Endothelial cell of umbilical vein (primary cell): ENCODE measurements around the gene POMGNT2. TPM values are rescaled to one million over a fixed set of nuclear protein-coding genes. Genes with fewer than 3 reads are reported as not detected.

Experiments
- BruUV-seq: library from RNA; stranded (reverse); fragments of 400-500 nt; replicated peaks from 2 replicates; lab custom pipeline; 2021; lab: Mats Ljungman, UMichigan
- CTCF ChIA-PET: fragments of 300-600, 350-600 bp; sonication (Branson Sonifier 250); formaldehyde crosslinking; loops from one replicate; lab custom pipeline; 2021; ENCODE audit warnings: antibody characterized with exemption, inconsistent platforms; lab: Charles Lee
- POLR2A ChIA-PET: fragments of 300-600, 350-600 bp; sonication (Branson Sonifier 250); formaldehyde crosslinking; loops from one replicate; lab custom pipeline; 2021; ENCODE audit warnings: antibody characterized with exemption, inconsistent platforms; lab: Charles Lee
- DNase-seq: peaks from one replicate; pipeline ENCODE4 v3.0.0-alpha.2; 2011; ENCODE audit warnings: low read depth, low spot score
- FAIRE-seq: peaks from 2 replicates; lab custom pipeline; 2011; peaks lifted over from hg19 to GRCh38; lab: Jason Lieb, UNC
- H2AFZ ChIP-seq: 2 replicates; pipeline ENCODE4 v1.6.0; 2012; ENCODE audit warnings: low read depth, low read length, control low read depth, inconsistent platforms
- H3K27ac ChIP-seq: 2 replicates; pipeline ENCODE4 v1.5.1; 2011; ENCODE audit warnings: low read depth, mild to moderate bottlenecking, control low read depth, low read length, moderate library complexity; ENCODE audit not compliant: insufficient read depth
- H3K27me3 ChIP-seq, 2 experiments: 2 replicates each; pipeline versions ENCODE4 v1.6.0 to v1.6.1; 2011; ENCODE audit warnings: low read length in 2 of 2, mixed read lengths in 1 of 2; ENCODE audit not compliant: control insufficient read depth in 2 of 2, insufficient read depth in 2 of 2
- H3K36me3 ChIP-seq, 2 experiments: 2 replicates in 1 of 2; 3 replicates in 1 of 2; pipeline ENCODE4 v1.5.1; 2011; ENCODE audit warnings: low read length in 2 of 2, mild to moderate bottlenecking in 1 of 2, moderate library complexity in 1 of 2; ENCODE audit not compliant: control insufficient read depth in 2 of 2, insufficient read depth in 2 of 2; ENCODE audit errors: extremely low read depth in 1 of 2
- H3K4me1 ChIP-seq: 3 replicates; pipeline ENCODE4 v1.5.1; 2011; ENCODE audit warnings: mild to moderate bottlenecking, low read length; ENCODE audit not compliant: control insufficient read depth, insufficient read depth; ENCODE audit errors: extremely low read depth
- H3K4me2 ChIP-seq: 2 replicates; pipeline ENCODE4 v1.6.1; 2011; ENCODE audit warnings: low read length, control low read depth, mixed read lengths; ENCODE audit not compliant: insufficient read depth
- H3K4me3 ChIP-seq, 3 experiments: fragments of 200-600 bp in 1 of 3; sonication (generic), shearing (Covaris generic) in 1 of 3; replicated peaks in 1 of 3; 2 replicates each; pipeline ENCODE4 v1.5.1; 2011 to 2016; ENCODE audit warnings: control low read depth in 3 of 3, low read length in 3 of 3, mild to moderate bottlenecking in 2 of 3, inconsistent platforms in 1 of 3, low read depth in 1 of 3, moderate library complexity in 1 of 3; ENCODE audit not compliant: insufficient read depth in 1 of 3
- H3K79me2 ChIP-seq: 2 replicates; pipeline ENCODE4 v1.6.0; 2012; ENCODE audit warnings: low read length, inconsistent platforms; ENCODE audit not compliant: control insufficient read depth, insufficient read depth
- H3K9ac ChIP-seq: replicated peaks from 2 replicates; pipeline ENCODE3; 2011; ENCODE audit warnings: low read length, control low read depth; ENCODE audit not compliant: insufficient read depth; ENCODE audit errors: extremely low read depth
- H3K9me1 ChIP-seq: replicated peaks from 3 replicates; pipeline ENCODE4 v1.6.0; 2011; ENCODE audit warnings: mild to moderate bottlenecking, low read length; ENCODE audit not compliant: control insufficient read depth, insufficient read depth; ENCODE audit errors: extremely low read depth
- H3K9me3 ChIP-seq: replicated peaks from 2 replicates; pipeline ENCODE4 v1.5.1; 2012; ENCODE audit warnings: low read length, inconsistent platforms; ENCODE audit not compliant: control insufficient read depth, insufficient read depth
- H4K20me1 ChIP-seq: replicated peaks from 2 replicates; pipeline ENCODE3; 2011; ENCODE audit warnings: mild to moderate bottlenecking, low read length; ENCODE audit not compliant: control insufficient read depth, insufficient read depth; ENCODE audit errors: extremely low read depth
- CTCF ChIP-seq, 2 donors: IDR thresholded peaks; 1 replicate in 1 of 2; 2 replicates in 1 of 2; pipeline ENCODE4 v1.5.1; 2011; ENCODE audit warnings: low read length in 2 of 2, mild to moderate bottlenecking in 2 of 2, moderate library complexity in 2 of 2, control low read depth in 1 of 2, inconsistent platforms in 1 of 2, low read depth in 1 of 2; ENCODE audit not compliant: insufficient read depth in 1 of 2; ENCODE audit errors: extremely low read depth in 1 of 2
- EZH2 ChIP-seq: IDR thresholded peaks from 2 replicates; pipeline ENCODE4 v1.6.1; 2012; ENCODE audit warnings: borderline replicate concordance, low read depth, mild to moderate bottlenecking, moderate library complexity, low read length, inconsistent platforms; ENCODE audit not compliant: severe bottlenecking
- FOS ChIP-seq: IDR thresholded peaks from 2 replicates; pipeline ENCODE4 v1.6.1; 2011; ENCODE audit warnings: mild to moderate bottlenecking, low read length, moderate library complexity, borderline replicate concordance; ENCODE audit not compliant: insufficient read depth
- GATA2 ChIP-seq: IDR thresholded peaks from 2 replicates; pipeline ENCODE4 v1.7.0; 2011; ENCODE audit warnings: low read depth, mild to moderate bottlenecking, moderate library complexity, mixed read lengths, low read length; ENCODE audit not compliant: insufficient read length, insufficient read depth
- JUN ChIP-seq: IDR thresholded peaks from 2 replicates; pipeline ENCODE4 v1.6.1; 2011; ENCODE audit warnings: borderline replicate concordance, low read depth; ENCODE audit not compliant: insufficient read length, insufficient read depth
- MAX ChIP-seq: IDR thresholded peaks from 2 replicates; pipeline ENCODE4 v1.6.1; 2011; ENCODE audit not compliant: insufficient read depth, insufficient read length
- MYC ChIP-seq: IDR thresholded peaks from one replicate; pipeline ENCODE4 v1.6.1; 2011; ENCODE audit warnings: mild to moderate bottlenecking, low read depth, low read length
- POLR2A ChIP-seq: IDR thresholded peaks from 2 replicates; pipeline ENCODE4 v1.6.1; 2012; ENCODE audit warnings: low read depth, mild to moderate bottlenecking, control low read depth, low read length
- POLR2AphosphoS5 ChIP-seq: IDR thresholded peaks from 2 replicates; pipeline ENCODE4 v1.6.1; 2012; ENCODE audit warnings: low read depth, mild to moderate bottlenecking, control low read depth, low read length, moderate library complexity; ENCODE audit not compliant: insufficient read depth
- dilution Hi-C: fragments of 300-500 bp; cut with MboI; formaldehyde crosslinking; loops from one replicate; pipeline ENCODE4 v1.15.0; 2019; ENCODE audit warnings: low sequenced_read_pairs; ENCODE audit not compliant: extremely low pct_ligation_motif_present
- intact Hi-C: fragments of 100-400 bp; cut with micrococcal nuclease; formaldehyde crosslinking; loops from one replicate; pipeline ENCODE4 v1.10.0; 2022
- polyA plus RNA-seq, 4 experiments: library from polyadenylated mRNA; depleted of rRNA in 3 of 4; stranded (reverse) in 3 of 4; unstranded in 1 of 4; fragments of >200 nt; gene quantifications; 2 replicates each; pipeline versions ENCODE4 v1.2.1 to v1.2.3, GENCODE V29; 2011 to 2012; ENCODE audit warnings: missing spikeins in 1 of 4
- total RNA-seq: library from RNA; stranded (reverse); gene quantifications from 2 replicates; pipeline ENCODE4 v1.2.3, GENCODE V29; 2021

Gene POMGNT2
- total and polyA plus RNA-seq, 2 donors (not counting 3 experiments of a cell fraction or from before 2014, with no cell fraction given), result 6.4 to 16.3 TPM

GRCh38 chr3:43031889-43032545, 73.9 kb downstream of the POMGNT2 start:
- ChIA-PET POLR2A (no interaction called here), CTCF (interaction anchor here (1.0 kb wide), 1 partner anchor 70 kb away, joined by 3 read pairs; no protein-coding TSS in a partner anchor)
- DNase-seq (no peak), FAIRE-seq (no peak)
- Histone ChIP-seq H3K27ac (no peak overlapping the region), H3K9me3 (no peaks in the 10 kb centered on the region), H3K9ac (no peak overlapping the region), H3K4me2 (no peak overlapping the region), H3K36me3 (no peaks in the 10 kb centered on the region), H3K27me3 (peaks cover 0 to 1% of the 10 kb centered on the region in 2 experiments), H4K20me1 (no peaks in the 10 kb centered on the region), H3K9me1 (no peaks in the 10 kb centered on the region), H3K4me1 (no peaks in the 10 kb centered on the region), H3K4me3 (no peak overlapping the region), H2AFZ (no peak overlapping the region), H3K79me2 (no peaks in the 10 kb centered on the region)
- dilution Hi-C loops (no loop called here), intact Hi-C loops (no loop called here)
- TF ChIP-seq EZH2, result no peak
- TF ChIP-seq MYC, result no peak
- TF ChIP-seq FOS, result no peak
- no peak for TF ChIP-seq POLR2A
- no peak for TF ChIP-seq GATA2
- no peak for TF ChIP-seq JUN
- no peak for TF ChIP-seq CTCF (IDR thresholded peaks at IDR 0.05; ENCODE audit: extremely low read depth in 1 of 2, insufficient read depth in 1 of 2, low read depth in 1 of 2, low read length in 2 of 2)
- no peak for TF ChIP-seq POLR2AphosphoS5
- TF ChIP-seq MAX, result no peak
- no TSS peak for BruUV-seq
